Activated CD4-positive, alpha-beta T cell treated with anti-CD3 and anti-CD28 coated beads for 48 hours (primary cell): ENCODE data around the gene FUCA2.
A peak's percentile ranks its signal among the peaks of the same experiment; 100 is the strongest.

Source experiments
- DNase-seq: peaks from one replicate; pipeline ENCODE4 v3.0.0-alpha.2; 2020

FUCA2 gene, protein sequence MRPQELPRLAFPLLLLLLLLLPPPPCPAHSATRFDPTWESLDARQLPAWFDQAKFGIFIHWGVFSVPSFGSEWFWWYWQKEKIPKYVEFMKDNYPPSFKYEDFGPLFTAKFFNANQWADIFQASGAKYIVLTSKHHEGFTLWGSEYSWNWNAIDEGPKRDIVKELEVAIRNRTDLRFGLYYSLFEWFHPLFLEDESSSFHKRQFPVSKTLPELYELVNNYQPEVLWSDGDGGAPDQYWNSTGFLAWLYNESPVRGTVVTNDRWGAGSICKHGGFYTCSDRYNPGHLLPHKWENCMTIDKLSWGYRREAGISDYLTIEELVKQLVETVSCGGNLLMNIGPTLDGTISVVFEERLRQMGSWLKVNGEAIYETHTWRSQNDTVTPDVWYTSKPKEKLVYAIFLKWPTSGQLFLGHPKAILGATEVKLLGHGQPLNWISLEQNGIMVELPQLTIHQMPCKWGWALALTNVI

GRCh38 chr6:143510991-143511891 is at the start of gene FUCA2:
FUCA2 (minus strand) TSS chr6:143511720; CDS start chr6:143511634, 86 bp downstream.
- peak; percentile 74 for DNase-seq

GRCh38 chr6:143561105-143561704 is 49.7 kb upstream of the FUCA2 start:
- DNase-seq, result no peak

GRCh38 chr6:143559051-143559660 is 47.6 kb upstream of the FUCA2 start:
- no peak for DNase-seq

DNA sequence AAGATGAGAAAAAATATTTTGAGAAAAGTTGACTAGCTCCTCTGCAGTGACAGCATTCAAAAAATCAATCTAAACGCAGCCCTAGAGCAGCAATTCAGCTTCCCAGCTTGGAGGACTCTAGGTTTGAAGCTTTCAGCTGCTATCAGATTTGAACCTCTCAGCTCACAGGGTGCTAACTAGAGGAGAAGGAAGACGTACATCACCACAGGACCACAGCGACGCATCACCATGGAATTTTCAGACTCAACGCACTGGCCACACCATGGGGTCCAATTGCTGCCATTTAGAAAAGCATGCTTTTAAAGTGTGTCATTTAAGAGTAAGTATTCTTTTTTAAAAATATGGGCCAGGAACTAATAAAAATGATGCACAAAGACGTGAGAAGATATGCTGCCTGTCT is 45.0 kb upstream of the FUCA2 start:
- no peak for DNase-seq

DNA sequence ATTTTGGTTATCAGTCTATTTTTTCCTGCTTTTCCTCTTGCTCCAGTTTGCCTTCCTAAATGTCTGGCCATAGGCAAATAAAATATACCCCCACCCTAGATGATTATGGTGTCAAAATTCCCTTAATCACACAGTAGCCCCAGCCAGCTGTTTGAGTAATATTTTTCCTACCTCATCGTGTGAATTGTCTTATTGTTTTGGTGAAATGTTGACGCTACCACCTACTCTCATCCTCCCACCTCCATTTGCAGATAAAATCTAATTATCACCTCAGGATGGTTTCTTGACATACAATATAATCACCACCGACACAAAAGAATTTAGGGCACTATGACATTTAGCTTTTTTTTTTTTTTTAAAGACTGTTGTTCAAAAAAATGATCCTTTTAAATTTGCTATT is 44.1 kb upstream of the FUCA2 start:
- no peak for DNase-seq

DNA sequence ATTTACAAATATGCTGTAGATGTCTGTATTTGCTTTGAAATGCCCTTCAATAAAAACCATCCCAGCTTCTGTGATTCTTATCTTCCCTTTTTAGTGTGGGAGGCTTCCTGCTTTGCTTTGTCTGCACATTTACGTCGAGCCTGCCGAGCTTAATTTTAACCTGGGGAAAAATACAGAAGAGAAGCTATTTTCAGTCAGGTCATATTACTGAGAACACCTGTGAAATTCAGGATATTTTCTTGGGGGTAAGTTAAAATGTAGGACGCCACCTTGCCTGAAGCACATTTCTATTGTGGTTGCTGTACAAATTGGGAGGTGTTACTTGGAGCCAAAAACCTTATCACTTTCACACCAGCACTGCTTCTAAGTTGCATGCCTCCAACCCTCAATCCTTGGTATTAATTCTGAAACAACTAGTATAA is 43.6 kb upstream of the FUCA2 start:
- DNase-seq, result no peak

DNA sequence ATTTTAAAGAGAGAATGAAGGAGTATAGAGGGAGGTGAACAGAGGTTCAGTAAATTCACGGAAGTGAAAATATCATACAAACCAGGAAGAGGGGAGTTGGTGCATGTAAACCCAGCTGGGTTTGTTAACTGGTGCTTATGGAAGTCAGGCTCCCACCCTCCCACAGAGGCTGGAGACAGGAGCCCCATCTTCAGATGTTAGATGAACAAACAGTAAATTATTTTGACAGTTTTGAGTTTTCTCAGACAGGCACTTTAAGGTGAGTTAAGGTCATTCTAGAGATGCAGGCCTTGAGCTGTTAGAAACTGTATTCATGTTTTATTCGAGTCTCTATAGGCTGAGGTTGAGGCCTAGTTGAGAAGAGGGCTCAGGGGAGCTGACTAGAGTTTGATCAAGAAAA is 41.8 kb upstream of the FUCA2 start:
- DNase-seq, result no peak

DNA sequence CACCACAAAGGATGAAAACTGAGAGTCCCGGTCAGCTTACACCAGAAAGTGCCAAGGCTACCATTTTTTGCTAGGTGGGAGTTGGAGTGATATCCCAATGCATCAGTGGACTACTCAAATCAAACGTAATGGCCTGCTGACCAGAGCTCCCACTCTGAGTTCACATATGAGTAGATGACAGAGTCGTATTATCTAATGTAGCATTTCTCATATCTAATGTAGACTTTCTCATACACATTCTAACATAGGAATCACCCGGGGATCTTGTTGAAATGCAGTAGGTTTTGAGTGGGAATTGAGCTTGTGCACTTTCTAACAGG is 38.4 kb upstream of the FUCA2 start:
- no peak for DNase-seq

- DNase-seq, result peak; percentile 72
These were observed 37.9 kb upstream of the FUCA2 start for GRCh38 chr6:143549221-143549948.

DNA sequence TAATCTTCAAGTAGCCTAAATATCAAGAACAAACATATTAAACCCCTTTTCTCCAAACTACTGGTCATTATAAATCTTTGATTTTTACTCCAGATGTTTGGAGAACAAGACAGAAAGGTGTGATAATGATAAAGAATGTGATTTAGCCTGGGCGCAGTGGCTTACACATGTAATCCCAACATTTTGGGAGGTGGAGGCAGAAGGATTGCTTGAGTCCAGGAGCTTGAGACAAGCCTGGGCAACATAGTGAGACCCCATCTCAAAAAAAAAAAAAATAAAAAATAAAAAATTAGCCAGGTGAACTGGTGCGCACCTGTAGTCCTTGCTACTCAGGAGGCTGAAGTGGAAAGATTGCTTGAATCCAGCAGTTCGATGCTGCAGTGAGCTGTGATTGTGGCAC is 35.1 kb upstream of the FUCA2 start:
- DNase-seq, result no peak

GRCh38 chr6:143545976-143546547 is 34.5 kb upstream of the FUCA2 start:
- DNase-seq, result no peak

DNA sequence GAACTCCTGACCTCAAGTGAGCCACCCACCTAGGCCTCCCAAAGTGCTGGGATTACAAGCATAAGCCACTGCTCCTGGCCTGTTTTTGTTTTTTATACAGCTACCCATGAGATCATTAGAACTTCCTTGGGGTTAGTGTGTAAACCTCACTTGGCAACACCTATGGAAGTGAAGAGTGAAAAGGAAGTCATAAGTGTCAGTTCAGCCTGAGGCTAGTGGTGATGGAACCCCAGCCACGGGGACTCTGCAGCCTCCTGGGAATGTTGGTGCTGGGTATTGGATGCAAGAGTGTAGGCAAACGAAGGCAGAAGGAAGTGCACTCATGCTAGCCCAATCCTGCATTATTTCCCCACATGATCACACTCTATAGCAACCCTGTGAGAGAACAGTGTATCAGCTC is 33.6 kb upstream of the FUCA2 start:
- no peak for DNase-seq

GRCh38 chr6:143544011-143544696 is 32.6 kb upstream of the FUCA2 start:
- DNase-seq, result no peak

DNA sequence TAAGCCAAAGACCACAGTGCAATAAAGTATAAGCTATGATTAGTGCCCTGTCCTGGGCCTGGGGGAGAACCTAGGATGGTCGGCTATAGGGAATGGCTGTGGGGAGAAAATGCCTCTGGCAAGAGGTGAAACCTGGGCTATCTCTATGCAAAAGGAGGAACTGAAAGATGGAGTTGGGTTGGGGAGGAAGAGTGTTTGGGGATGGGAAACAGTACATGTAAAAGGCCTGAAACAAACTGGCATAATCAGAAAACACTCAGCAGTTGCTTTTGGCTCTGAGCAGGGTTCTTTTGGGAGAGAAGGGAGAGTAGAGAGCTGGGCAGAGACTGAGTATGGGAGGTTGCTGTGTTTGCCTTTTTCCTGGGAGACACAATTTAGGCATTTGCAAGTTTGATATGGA is 31.9 kb upstream of the FUCA2 start:
- no peak for DNase-seq

GRCh38 chr6:143542888-143543287 is 31.4 kb upstream of the FUCA2 start:
- no peak for DNase-seq

GRCh38 chr6:143540192-143540591 is 28.7 kb upstream of the FUCA2 start:
- no peak for DNase-seq

- DNase-seq, result no peak
These were observed 28.2 kb upstream of the FUCA2 start for GRCh38 chr6:143539734-143540133.

DNA sequence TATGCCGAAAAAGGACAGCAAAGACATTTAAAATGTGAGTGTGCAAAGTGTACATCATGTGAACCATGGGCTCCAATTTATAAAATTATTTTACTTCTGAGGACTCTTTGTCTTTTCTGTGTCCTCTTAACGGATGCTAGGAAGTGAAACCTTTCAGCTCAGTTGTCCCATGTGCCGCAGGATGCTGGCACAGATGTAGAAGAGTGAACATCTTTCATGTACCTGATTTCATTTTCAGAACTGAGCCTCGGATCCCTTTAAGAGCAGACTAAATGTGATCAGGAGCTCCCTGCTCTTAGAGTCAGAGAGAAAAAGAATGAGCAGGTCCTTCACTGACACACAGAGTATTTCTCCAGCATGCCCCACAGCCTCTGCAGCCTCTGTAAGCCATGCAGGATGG is 27.6 kb upstream of the FUCA2 start:
- no peak for DNase-seq

GRCh38 chr6:143538374-143538773 is 26.9 kb upstream of the FUCA2 start:
- DNase-seq, result no peak

DNA sequence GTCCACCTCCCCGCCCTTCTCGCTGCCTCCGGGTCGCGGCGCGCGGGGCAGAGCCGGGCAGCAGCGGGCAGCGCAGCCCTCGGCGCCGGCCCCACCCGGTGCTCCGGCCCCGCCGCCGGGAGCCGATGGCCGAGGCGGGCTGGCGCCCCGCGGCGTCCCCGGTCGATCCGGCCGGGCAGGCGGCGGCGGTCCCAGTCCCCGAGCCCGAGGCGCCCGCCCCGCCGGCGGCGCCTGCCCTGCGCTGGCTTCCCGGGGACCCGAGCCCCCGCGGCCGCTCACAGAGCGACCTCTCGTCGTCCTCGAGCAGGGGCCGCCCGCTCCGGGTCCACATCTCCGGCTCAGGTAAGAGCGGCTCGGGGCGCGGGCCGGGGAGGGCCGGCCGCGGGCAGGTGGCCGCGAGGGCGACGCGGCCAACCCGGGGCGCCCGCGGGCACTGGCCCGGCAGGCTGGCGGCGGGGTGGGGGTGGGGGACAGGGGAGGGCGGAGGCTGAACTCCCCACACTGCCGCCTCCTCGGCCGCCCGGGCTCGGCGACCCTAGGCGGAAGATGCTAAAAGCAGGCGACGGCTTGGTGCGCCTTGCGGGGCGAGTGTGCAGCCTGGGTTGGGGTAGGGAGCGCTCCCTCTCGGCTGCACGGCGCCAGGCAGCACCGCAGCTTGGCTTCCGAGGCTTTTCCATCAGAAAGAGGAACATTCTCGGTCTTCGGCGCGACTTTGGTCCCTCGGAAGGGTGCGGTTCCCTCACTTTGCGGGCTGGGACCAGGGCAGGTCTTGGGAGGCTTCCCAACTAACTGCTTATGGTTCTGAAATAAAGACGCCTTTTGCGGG is 25.6 kb upstream of the FUCA2 start:
- DNase-seq, result peak; percentile 73

DNA sequence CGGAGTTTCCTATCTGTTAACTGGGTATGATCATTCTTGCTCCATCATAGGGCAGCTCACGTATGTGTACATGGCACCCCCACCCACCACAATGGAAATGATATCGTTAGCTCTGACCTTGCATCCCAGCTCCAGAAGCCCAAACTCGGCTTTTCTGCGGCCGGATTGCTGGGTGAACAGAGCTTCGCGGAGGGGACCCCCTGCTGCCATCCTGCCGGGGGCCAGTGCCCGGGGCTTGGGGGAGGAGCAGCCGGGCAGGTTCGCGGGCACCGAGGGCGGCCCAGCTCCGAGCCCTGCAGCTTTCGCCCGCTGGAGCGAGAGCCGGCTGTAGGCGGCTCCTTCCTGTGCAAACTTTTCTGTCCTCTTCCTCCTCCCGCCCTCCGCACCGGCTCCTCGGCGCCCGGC is 24.9 kb upstream of the FUCA2 start:
- DNase-seq, result peak; percentile 61
